PC-9 (cell line): ENCODE data around the gene HBA1.
"Not testable (repeated sequence)": the region's sequence is repeated elsewhere in the genome, so short reads cannot be mapped to it uniquely, and the experiment has no call there.

Experiments
- CTCF ChIP-seq: fragments of 200-600 bp; sonication (generic); conservative IDR thresholded peaks from 2 replicates; pipeline ENCODE4 v1.6.1; 2017; ENCODE audit warnings: mixed run types, antibody characterized with exemption, mild to moderate bottlenecking, moderate library complexity
- EZH2 ChIP-seq: fragments of 200-600 bp; sonication (generic); IDR thresholded peaks from 2 replicates; pipeline ENCODE4 v1.8.0; 2017; ENCODE audit warnings: antibody characterized with exemption, low read depth

- not testable (repeated sequence) for TF ChIP-seq CTCF, EZH2
Observed at GRCh38 chr16:209359-209758, 32.9 kb downstream of the HBA1 start.
